ENCODE measurements around the gene HVCN1. TPM values are rescaled to one million over a fixed set of nuclear protein-coding genes. Genes with fewer than 3 reads are reported as not detected.

HVCN1 gene
- total RNA-seq, 2 donors from 2014 or later = 1.5 to 2.1 TPM

DNA sequence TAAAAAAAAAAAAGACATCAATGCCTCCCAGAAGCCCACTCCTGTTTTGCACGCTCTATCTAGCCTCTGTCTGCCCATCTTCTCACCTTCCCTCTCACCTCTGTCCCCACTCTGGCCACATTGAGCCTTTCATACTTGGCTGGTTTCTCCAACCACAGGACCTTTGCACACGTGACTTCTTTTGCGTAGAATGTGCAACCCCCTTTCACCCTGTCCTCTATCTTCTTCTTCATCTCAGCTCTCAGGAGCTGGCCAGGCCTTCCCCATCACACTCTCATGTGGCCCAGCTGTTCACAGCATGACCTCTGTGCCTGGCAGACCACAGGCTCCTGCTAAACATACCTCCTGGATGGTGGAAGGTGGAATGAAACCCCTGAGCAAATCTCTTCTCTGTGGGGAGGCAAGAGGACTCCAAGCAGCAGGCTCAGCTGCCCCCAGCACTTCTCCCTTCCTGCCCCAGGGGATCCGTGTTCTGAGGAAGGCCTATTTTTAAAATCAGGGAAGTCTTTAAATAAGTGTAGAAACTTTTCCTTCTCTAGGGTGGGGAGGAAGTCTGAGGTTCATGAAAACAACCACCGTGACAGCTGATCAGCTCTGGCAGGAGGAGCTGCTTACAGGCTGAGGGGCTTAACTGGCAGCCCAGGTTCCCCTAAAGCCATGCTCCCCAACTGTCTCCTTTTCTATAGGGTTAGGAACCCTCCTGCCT, 11.6 kb downstream of the HVCN1 start:
- Histone ChIP-seq H3K9ac (ENCODE audit: low read depth in 2 of 2, low read length in 2 of 2) (no peak overlapping the region), H3K27ac (no peak overlapping the region), H3K27me3 (no peaks in the 10 kb centered on the region), H3K36me3 (no peaks in the 10 kb centered on the region), H3K4me3 (no peak overlapping the region), H3K9me3 (no peaks in the 10 kb centered on the region), H3K4me1 (no peaks in the 10 kb centered on the region)
- TF ChIP-seq, protein P1, sequence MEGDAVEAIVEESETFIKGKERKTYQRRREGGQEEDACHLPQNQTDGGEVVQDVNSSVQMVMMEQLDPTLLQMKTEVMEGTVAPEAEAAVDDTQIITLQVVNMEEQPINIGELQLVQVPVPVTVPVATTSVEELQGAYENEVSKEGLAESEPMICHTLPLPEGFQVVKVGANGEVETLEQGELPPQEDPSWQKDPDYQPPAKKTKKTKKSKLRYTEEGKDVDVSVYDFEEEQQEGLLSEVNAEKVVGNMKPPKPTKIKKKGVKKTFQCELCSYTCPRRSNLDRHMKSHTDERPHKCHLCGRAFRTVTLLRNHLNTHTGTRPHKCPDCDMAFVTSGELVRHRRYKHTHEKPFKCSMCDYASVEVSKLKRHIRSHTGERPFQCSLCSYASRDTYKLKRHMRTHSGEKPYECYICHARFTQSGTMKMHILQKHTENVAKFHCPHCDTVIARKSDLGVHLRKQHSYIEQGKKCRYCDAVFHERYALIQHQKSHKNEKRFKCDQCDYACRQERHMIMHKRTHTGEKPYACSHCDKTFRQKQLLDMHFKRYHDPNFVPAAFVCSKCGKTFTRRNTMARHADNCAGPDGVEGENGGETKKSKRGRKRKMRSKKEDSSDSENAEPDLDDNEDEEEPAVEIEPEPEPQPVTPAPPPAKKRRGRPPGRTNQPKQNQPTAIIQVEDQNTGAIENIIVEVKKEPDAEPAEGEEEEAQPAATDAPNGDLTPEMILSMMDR (IDR thresholded peaks at IDR 0.05) = no peak
- DNase-seq = no peak
- intact Hi-C loops (cut with DNase I) = no loop called here

DNA sequence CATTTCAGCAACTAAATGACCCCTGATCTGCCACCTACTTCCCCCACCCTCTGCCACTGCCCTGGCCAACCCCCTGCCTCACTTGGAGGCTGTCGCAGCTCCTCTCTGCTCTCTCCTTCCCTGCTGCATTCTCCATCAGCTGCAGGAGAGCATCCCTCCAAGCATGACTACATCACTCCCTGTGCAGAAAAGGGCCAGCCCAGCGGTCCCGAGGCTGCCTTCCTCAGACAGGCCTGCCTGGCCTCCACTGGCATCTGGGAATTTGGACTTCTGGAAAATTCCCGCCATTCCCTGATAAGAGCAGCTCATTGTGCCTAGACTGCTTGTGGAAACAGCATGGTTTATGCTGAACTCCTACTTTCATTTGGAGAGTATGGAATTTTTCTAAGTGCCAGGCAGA, 12.7 kb downstream of the HVCN1 start:
- TF ChIP-seq, protein P1 (IDR thresholded peaks at IDR 0.05) = no peak
- Histone ChIP-seq H3K36me3 (no peaks in the 10 kb centered on the region), H3K27ac (no peak overlapping the region), H3K4me1 (no peaks in the 10 kb centered on the region), H3K9me3 (no peaks in the 10 kb centered on the region), H3K4me3 (no peak overlapping the region), H3K27me3 (no peaks in the 10 kb centered on the region), H3K9ac (ENCODE audit: low read depth in 2 of 2, low read length in 2 of 2) (no peak overlapping the region)
- DNase-seq = no peak
- intact Hi-C loops (cut with DNase I) = no loop called here

DNA sequence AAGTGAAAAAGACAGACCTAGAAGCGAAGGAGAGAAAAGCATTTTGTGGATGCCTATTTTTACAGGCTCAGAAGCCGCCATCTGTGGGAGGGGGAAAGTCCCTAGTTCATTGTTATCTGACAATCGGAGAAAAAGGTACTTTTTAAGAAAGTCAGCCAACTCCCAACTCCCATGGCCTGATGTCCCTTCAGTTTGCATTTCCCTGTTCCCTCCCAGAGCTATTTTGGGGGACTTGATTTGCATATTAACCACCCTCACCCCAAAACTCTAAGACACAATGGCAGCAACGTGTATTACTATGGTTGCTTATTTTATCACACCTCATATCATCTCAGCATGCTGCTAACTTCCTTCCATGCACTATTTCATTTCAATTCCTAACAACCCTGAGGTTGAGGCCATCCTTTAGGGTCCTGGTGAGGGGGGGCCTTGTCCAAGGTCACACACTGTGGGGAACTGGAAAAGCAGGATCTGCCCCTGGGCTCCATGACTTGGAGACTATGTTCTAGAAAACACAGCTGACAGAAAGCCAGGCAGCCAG, 18.7 kb downstream of the HVCN1 start:
- TF ChIP-seq, protein P1 (IDR thresholded peaks at IDR 0.05) = no peak
- H3K4me1 ChIP-seq = no peaks in the 10 kb centered on the region
- H3K4me3 ChIP-seq = no peak overlapping the region
- no peaks in the 10 kb centered on the region for H3K36me3 ChIP-seq
- no peaks in the 10 kb centered on the region for H3K9me3 ChIP-seq
- intact Hi-C loops (cut with DNase I) = no loop called here
- DNase-seq = no peak
- no peak overlapping the region for H3K27ac ChIP-seq
- H3K27me3 ChIP-seq = no peaks in the 10 kb centered on the region
- H3K9ac ChIP-seq (ENCODE audit: low read depth in 2 of 2, low read length in 2 of 2) = no peak overlapping the region

DNA sequence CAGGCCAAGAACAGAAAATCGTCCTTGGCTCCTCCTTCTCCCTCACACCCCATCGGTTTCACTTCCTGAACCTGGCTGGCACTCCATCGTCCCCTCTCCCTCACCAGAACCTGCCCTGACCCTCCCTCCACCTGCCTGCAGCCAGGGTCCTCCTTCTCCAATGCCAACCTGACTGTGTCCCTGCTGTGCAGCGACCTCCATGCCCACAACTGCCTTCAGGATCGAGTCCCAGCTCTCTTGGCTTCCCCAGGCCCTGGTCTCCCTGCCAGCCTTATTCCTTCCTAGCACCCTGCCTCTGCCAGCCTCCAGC, 19.8 kb downstream of the HVCN1 start:
- intact Hi-C loops (cut with DNase I) = no loop called here
- Histone ChIP-seq H3K9me3 (no peaks in the 10 kb centered on the region), H3K36me3 (no peaks in the 10 kb centered on the region), H3K4me1 (no peaks in the 10 kb centered on the region), H3K9ac (ENCODE audit: low read depth in 2 of 2, low read length in 2 of 2) (no peak overlapping the region), H3K4me3 (no peak overlapping the region), H3K27me3 (no peaks in the 10 kb centered on the region), H3K27ac (no peak overlapping the region)
- TF ChIP-seq, protein P1 (IDR thresholded peaks at IDR 0.05) = no peak
- no peak for DNase-seq

DNA sequence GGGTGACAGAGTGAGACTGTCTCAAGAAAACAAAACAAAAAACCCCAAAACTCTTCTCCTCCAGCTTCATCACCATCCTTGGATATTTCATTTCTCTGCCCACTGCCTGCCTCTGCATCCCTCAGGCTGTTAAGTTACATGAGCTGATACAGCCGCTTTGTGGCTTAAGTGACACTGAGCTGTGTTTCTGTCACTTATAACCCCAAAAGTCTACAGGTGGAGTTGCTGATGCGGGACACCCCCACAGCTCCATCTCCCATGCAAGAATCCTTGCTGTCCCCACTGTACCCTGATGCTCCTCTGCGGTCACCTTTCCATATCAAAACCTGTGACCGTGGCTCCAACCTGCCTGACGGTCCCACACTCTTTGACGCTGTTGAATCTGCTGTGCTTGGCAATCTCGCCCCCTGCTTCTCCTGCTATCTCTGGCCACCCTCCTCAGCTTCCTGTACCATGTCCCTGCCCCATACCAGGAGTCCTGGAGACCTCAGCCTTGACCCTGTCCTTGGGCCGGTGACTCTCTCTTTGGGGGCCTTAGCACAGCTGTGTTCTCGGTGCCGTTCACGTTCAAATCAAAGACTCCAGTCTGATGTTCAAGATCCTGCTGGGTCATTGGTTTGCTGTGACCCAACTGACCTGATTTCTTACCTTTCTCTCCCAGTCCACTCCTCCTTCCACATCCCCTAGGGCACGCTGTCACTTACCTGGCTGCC, 20.3 kb downstream of the HVCN1 start:
- no peak overlapping the region for H3K9ac ChIP-seq (ENCODE audit: low read depth in 2 of 2, low read length in 2 of 2)
- TF ChIP-seq, protein P1 (IDR thresholded peaks at IDR 0.05) = no peak
- no peaks in the 10 kb centered on the region for H3K36me3 ChIP-seq
- H3K27me3 ChIP-seq = no peaks in the 10 kb centered on the region
- no peaks in the 10 kb centered on the region for H3K4me1 ChIP-seq
- intact Hi-C loops (cut with DNase I) = no loop called here
- DNase-seq = no peak
- H3K9me3 ChIP-seq = no peaks in the 10 kb centered on the region
- no peak overlapping the region for H3K4me3 ChIP-seq
- no peak overlapping the region for H3K27ac ChIP-seq

All from colonic mucosa (tissue), 4 donors.